A549 treated with Hydrocortisone at 1 μM for 4 hours (cell line): Measurements from ENCODE around the gene OR52N5. TPM values are rescaled to one million over a fixed set of nuclear protein-coding genes. Genes with fewer than 3 reads are reported as not detected.

ENCODE experiments used
- total RNA-seq: library from RNA; stranded (reverse); fragments of 200-300 nt; extraction: Qiagen RNA extraction; gene quantifications from 5 replicates; pipeline ENCODE4 v1.2.3, GENCODE V29; 2022

Gene OR52N5
- not detected in 5 replicates for total RNA-seq

DNA sequence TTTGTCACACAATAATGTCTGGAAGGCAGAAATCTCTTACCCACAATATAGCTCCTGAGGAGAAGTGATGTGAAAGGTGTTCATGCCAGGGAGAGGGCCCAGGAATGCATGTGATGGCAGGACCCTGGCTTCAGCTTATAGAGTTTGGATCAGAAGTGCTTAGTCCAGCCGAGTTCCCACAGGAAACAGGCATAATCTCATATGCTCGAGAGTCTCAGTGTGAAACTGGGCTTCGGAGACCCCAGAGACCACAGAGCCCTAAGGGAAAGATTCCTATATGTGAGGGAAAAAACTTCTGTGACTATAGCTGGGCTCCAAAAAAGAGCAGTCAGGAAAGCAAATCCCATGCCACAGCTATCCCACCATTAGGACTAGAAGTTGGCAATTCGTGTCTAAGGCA lies at the start of gene OR52N5:
Gene OR52N5, minus strand, starts transcription at position 101 of the 400 bp plus-strand sequence. CDS start 4,721 bp downstream, outside the sequence.

DNA sequence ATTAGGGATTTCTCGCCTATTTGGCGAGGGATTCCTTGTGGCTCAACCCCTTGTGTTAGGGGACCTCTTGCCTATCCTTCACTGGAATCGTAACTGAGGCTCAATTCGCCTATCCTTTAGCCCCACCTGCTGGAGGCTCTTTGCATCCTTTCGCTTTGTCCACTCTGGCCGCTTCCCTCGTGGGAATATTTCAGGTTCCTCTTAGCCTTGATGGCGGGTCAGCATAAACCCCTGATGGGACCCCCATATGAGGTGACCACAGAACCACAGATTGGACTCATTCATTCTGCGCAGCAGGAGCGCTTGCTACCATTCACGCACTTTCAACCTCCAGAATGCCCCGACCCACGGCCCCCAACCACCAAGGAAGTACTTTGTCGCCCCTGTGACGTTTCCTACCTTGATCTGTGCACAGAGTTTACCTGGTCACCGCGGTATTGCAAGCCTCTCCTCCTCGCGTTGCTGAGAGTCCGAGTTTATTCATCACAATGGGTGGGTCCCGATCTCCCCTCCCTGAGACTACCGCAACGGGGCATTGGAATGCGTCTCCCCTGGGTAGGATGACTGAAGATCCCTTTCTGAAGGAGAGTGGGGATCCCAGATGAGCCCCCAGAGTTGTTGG lies 25.5 kb upstream of the OR52N5 start, which contains the start of gene OR52N2:
Gene OR52N2, plus strand, starts transcription at position 425 of the 622 bp plus-strand sequence. CDS start 11,412 bp downstream, outside the sequence.

GRCh38 chr11:5791165-5791564 lies 8.0 kb upstream of the OR52N5 start, which contains the start of gene OR52N1:
TSS of gene OR52N1 (minus strand) at chr11:5791265. CDS start at chr11:5788816, 2,449 bp downstream.

DNA sequence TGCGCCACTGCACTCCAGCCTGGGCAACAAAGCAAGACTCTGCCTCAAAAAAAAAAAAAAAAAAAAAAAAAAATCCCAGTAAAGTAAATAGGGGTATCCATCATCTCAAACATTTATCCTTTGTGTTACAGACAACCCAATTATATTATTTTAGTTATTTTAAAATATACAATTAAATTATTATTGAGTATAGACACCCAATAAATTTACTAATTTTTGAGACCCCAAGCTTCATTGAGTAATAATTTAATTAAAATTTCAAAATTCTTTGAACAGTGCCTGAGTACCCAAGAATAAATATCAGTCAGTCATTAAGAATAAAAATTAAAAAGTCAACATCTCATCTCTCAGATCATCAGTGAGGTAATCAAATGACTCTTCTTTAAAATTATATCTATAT lies 29.2 kb downstream of the OR52N5 start, which contains the start of gene OR52N4:
Gene OR52N4, plus strand, starts transcription at position 301 of the 400 bp plus-strand sequence. CDS start 498 bp downstream, outside the sequence.

GRCh38 chr11:5736396-5736795 lies 46.8 kb downstream of the OR52N5 start, which contains the start of gene OR56B1:
TSS of gene OR56B1 (plus strand) at chr11:5736448. CDS start at chr11:5736517, 69 bp downstream.

Other genes with a start within 250 kb of the OR52N5 start
- gene OR52H1, start 234.8 kb downstream of the OR52N5 start, total RNA-seq = not detected in 5 replicates
- gene OR52B6, start 202.5 kb downstream of the OR52N5 start, total RNA-seq = not detected in 5 replicates
- 6.3 to 10.1 TPM (median 8.4 TPM) in 5 replicates for gene TRIM6, start 186.7 kb downstream of the OR52N5 start, total RNA-seq
- 2.6 to 4.0 TPM (median 3.2 TPM) in 5 replicates for gene TRIM34, start 158.4 kb downstream of the OR52N5 start, total RNA-seq
- gene TRIM5, start 98.3 kb downstream of the OR52N5 start, total RNA-seq = 8.9 to 12.4 TPM (median 9.6 TPM) in 5 replicates
- 0.61 to 1.2 TPM (median 0.67 TPM) in 5 replicates for gene TRIM22, start 93.6 kb downstream of the OR52N5 start, total RNA-seq
- gene OR56B1, start 46.9 kb downstream of the OR52N5 start, total RNA-seq = not detected in 5 replicates
- not detected in 5 replicates for gene OR52N4, start 29.1 kb downstream of the OR52N5 start, total RNA-seq
- gene OR52N1, start 7.9 kb upstream of the OR52N5 start, total RNA-seq = not detected in 5 replicates
- gene OR52N2, start 25.6 kb upstream of the OR52N5 start, total RNA-seq = not detected in 5 replicates
- not detected in 5 replicates for gene OR52E6, start 58.5 kb upstream of the OR52N5 start, total RNA-seq
- not detected in 5 replicates for gene OR52E8, start 74.3 kb upstream of the OR52N5 start, total RNA-seq
- not detected in 5 replicates for gene OR52E4, start 97.3 kb upstream of the OR52N5 start, total RNA-seq
- gene OR52E5, start 109.9 kb upstream of the OR52N5 start, total RNA-seq = not detected in 5 replicates
- gene OR56A3, start 158.9 kb upstream of the OR52N5 start, total RNA-seq = not detected in 5 replicates
- gene OR56A5, start 185.1 kb upstream of the OR52N5 start, total RNA-seq = not detected in 5 replicates
- gene OR52L1, start 203.6 kb upstream of the OR52N5 start, total RNA-seq = not detected in 5 replicates
- not detected in 5 replicates for gene OR56A4, start 223.6 kb upstream of the OR52N5 start, total RNA-seq
- not detected in 5 replicates for gene OR56A1, start 247.4 kb upstream of the OR52N5 start, total RNA-seq